Stimulated activated CD4-positive, alpha-beta T cell treated with anti-CD3 and anti-CD28 coated beads, TNF-alpha, amount 100 ng/mL, for 48 hours (primary cell): Measurements from ENCODE around the gene MICAL2.
A peak's percentile ranks its signal among the peaks of the same experiment; 100 is the strongest.
"Not testable (repeated sequence)": the region's sequence is repeated elsewhere in the genome, so short reads cannot be mapped to it uniquely, and the experiment has no call there.

Experiments
- DNase-seq, 3 donors: peaks; one replicate each; pipeline ENCODE4 v3.0.0-alpha.2; 2020; ENCODE audit warnings: low read depth in 3 of 3

The MICAL2 gene

GRCh38 chr11:12135185-12135584 lies 24.8 kb downstream of the MICAL2 start:
- DNase-seq, result no peak

GRCh38 chr11:12137005-12137690 lies 26.8 kb downstream of the MICAL2 start:
- no peak for DNase-seq

- DNase-seq, result no peak
Measured at GRCh38 chr11:12137938-12138731, 27.7 kb downstream of the MICAL2 start.

DNA sequence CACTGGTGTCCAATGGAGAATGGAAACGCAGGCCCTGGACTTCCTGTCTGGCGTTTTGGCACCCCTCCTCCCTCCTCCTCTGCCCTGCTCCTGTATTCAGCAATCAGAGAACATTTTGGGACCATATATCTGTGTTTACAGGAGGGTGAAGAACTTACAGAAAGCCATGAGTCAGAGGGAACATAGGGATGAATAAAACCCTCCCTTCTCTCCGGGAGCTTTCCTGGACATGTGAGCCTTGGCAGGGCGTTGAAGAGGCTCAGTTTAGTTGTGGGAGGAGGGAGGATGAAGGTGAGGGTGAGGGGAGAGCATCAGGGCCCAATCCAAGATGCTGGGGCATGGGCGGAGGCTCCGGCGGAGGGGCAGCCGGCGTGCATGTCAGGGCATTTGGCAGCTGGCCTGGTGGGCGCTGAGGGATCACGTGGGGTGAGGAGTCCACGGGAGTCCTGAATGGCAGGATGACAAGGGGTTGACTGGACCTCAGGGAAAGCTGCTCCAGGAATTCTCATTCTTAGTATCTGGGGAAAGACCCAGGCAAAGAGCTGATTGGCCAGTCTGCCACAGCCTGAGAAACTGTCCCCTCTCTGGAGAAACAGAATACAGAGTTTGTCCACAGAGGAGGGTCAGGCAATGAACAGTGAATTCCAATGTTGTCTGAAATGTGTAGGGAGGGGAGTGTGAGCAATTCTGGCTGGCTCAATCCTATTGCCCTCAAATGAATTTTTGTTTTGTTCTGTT lies 28.9 kb downstream of the MICAL2 start:
- no peak for DNase-seq

DNA sequence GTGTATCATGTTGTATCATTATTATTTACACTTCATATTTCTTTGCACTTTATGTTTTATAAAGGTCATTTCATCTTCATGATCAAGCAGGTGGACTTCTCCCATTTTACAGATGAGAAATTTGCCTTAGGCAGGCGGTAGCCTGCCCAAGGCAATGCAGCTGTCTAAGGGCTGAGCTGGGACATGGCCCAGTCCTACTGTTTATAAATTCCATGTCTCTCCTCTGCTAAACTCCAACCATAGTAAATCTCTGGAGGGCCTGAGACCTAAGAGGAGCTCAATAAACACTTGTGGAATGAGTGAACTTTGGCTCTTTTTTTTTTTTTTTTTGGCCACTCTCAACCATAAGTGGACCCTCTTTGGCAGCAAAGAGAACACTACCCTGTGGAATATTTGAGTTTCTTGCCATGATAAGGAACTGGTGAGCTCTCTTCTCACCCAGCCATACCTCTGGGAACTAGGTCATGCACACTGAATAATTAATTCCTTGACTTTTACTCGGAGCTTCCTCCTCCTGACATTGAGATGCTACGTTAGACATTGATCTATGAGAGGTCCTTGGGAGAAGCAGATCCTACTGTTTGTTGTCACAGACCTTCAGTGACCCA lies 29.9 kb downstream of the MICAL2 start:
- DNase-seq, result no peak

- DNase-seq, result no peak
Measured at GRCh38 chr11:12141283-12141682, 30.9 kb downstream of the MICAL2 start.

- DNase-seq, result no peak
Measured at GRCh38 chr11:12142176-12142575, 31.8 kb downstream of the MICAL2 start.

- no peak for DNase-seq
Measured at GRCh38 chr11:12142909-12143308, 32.5 kb downstream of the MICAL2 start.

- DNase-seq, result no peak
Measured at GRCh38 chr11:12143461-12144258, 33.3 kb downstream of the MICAL2 start.

DNA sequence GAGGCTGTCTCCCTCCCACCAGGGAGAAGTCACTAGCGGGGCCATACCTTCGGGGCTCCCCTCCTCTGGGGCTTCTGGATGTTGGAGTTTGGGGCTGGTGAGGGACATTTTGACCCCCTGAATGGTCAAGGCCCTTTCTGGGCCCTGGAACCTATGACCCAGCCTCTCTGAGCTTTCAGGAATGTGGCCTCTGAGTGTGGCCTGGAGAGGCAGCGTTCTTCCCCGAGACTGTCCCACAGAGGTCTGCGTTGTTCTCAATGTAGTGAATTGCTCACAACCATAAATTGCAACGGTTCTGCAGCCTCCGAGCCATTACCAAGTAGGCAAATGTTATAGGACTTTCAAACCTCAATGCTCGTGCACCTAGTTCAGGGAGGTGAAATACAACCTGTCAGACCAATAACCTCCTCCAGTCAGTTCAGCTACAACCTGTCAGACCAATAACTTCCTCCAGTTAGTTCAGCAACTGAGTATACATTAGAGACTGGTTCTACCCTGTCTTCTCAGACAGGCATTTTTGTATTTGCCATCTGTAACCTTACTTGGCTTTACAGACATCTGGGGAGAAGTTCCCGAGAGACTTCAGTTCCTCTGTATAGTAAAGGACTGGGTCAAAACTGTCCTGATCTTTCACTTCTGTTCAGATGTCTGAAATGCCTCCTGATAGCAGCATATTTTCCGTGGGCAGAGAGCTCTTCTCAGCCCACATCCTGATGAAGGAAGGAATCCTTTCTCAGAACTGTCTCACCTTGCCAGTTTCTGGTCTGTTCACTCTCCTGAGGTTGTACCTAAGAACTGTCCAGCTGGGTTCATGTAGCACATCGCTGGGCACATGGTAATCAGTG lies 34.2 kb downstream of the MICAL2 start:
- no peak for DNase-seq

GRCh38 chr11:12146678-12147077 lies 36.3 kb downstream of the MICAL2 start:
- not testable (repeated sequence) for DNase-seq

- no peak for DNase-seq
Measured at GRCh38 chr11:12147827-12148226, 37.4 kb downstream of the MICAL2 start.

DNA sequence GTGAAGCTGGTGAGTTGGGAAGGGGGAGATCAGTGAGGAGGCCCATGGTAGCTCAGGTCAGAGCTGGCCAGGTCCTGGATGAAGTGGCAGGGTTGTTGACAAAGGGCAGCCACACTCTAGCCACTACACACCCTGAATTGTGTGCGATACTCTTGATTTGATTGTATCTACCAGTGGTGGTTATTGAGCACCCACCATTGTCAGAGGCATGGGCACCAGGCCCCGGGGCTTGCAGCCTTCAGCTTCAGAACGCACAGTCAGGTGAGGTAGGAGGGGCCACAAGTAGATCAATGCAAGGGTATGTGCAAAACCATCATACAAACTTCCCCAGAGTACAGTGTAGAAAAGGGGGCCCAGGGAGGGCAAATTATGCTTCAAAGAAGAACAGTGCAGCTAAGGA lies 38.1 kb downstream of the MICAL2 start:
- DNase-seq, result no peak

DNA sequence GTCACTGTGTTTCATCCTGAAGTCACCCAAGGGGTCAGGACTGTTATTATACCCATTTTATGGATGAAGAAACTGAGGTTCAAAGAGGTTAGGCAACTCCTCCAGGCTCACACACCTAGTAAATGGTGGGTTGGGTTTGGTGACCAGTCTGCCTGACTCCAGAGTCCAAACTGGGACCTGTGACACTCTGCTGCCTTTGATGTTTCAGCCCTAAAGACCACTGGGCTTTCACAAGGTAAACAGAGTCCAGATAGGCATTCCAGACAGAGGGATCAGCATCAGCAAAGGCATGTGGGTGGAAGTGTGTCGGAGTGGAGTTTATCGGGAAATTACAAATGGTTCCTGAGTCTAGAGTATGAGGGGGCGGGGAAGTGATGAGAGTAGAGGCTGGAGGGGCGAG lies 38.5 kb downstream of the MICAL2 start:
- no peak for DNase-seq

DNA sequence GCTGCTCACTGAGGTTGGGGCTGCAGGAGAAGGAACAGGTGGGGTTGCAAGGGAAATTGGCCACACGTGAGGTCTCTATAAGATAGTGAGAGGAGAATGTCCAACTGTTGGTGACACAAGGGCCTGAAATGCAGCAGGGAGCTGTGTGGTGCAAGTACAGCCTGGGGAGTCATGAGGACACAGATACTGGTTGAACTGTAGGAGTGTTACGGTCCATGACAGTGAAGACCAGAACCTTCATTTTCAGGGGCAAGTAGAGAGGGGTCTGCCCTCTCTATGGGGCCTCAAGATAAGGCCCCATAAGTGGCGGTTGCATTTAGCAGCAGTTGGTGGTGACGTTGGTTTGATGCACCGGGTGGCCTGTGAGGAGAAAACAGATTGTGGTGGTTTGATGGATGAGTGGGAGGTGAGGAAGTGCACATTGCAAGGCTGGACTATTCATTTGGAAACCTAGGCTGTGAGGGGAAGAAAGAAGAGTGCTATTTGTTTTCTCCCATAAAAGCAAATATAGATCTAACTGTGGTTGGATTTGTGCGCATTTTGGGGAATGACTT lies 39.4 kb downstream of the MICAL2 start:
- DNase-seq, result peak; percentile 30 to 73 (median 58)

- DNase-seq, result peak; percentile 45 to 75 (median 58)
Measured at GRCh38 chr11:12150831-12151382, 40.5 kb downstream of the MICAL2 start.

GRCh38 chr11:12152321-12152720 lies 41.9 kb downstream of the MICAL2 start:
- no peak for DNase-seq

- DNase-seq, result no peak
Measured at GRCh38 chr11:12154871-12155668, 44.7 kb downstream of the MICAL2 start.

- no peak for DNase-seq
Measured at GRCh38 chr11:12155696-12156095, 45.3 kb downstream of the MICAL2 start.
